ENCODE results near the gene SLC36A1. TPM values are rescaled to one million over a fixed set of nuclear protein-coding genes. Genes with fewer than 3 reads are reported as not detected.

SLC36A1 gene
- total RNA-seq, 1 experiment from 2014 or later, result 15.0 TPM

GRCh38 chr5:151483647-151484046, 36.2 kb downstream of the SLC36A1 start:
- Histone ChIP-seq H2BK20ac (ENCODE audit: low read depth, low read length, poor library complexity, severe bottlenecking) (no peak overlapping the region), H2BK12ac (ENCODE audit: insufficient read length, low read depth, low read length) (no peak overlapping the region), H4K20me1 (ENCODE audit: control insufficient read depth, insufficient read depth, insufficient read length) (no peaks in the 10 kb centered on the region), H3K14ac (ENCODE audit: insufficient read depth, low read length) (no peak overlapping the region), H2AK5ac (ENCODE audit: insufficient read length, low read length) (no peak overlapping the region), H3K9ac (ENCODE audit: extremely low read depth, insufficient read length, low read length) (no peak overlapping the region), H3K18ac (ENCODE audit: insufficient read length, low read depth, low read length) (peak overlapping the region; percentile 11), H4K5ac (ENCODE audit: insufficient read length, low read depth, low read length) (no peak overlapping the region), H2BK15ac (ENCODE audit: low read depth, low read length) (no peak overlapping the region), H3K23me2 (ENCODE audit: insufficient read length, low read depth, low read length, poor library complexity, severe bottlenecking) (no peaks in the 10 kb centered on the region), H2AFZ (ENCODE audit: low read length) (no peak overlapping the region), H3K27ac (ENCODE audit: insufficient read length, low read depth, low read length) (no peak overlapping the region), H3K56ac (ENCODE audit: insufficient read length, low read depth, low read length) (no peak overlapping the region), H3K79me2 (ENCODE audit: insufficient read depth, low read length) (no peaks in the 10 kb centered on the region), H4K8ac (replicated peaks; ENCODE audit: insufficient read length, low read depth, low read length) (no peak overlapping the region), H3K9me3 (ENCODE audit: control insufficient read depth, low read depth, low read length) (no peaks in the 10 kb centered on the region), H3K27me3 (ENCODE audit: insufficient read depth, low read length) (no peaks in the 10 kb centered on the region), H3K79me1 (ENCODE audit: insufficient read depth, low read depth, low read length, poor library complexity, severe bottlenecking) (no peaks in the 10 kb centered on the region), H3K4me2 (ENCODE audit: insufficient read depth, insufficient read length, low read length) (no peak overlapping the region), H3K4ac (ENCODE audit: low read depth, low read length) (no peak overlapping the region), H3T11ph (ENCODE audit: low read length) (no peak overlapping the region), H3K4me1 (ENCODE audit: insufficient read depth, low read length) (no peaks in the 10 kb centered on the region; the same call in 1 of the 2 replicates), H2BK5ac (ENCODE audit: insufficient read length, low read length) (no peak overlapping the region), H2BK120ac (ENCODE audit: low read depth, low read length, poor library complexity, severe bottlenecking) (no peak overlapping the region), H3K23ac (ENCODE audit: insufficient read length, low read depth, low read length) (no peak overlapping the region), H4K91ac (ENCODE audit: insufficient read length, low read depth, low read length) (no peak overlapping the region)
- Mint-ChIP-seq H3K4me3 (no peak overlapping the region), H3K9me3 (no peaks in the 10 kb centered on the region), H3K36me3 (ENCODE audit: insufficient read depth in 1 of 3, low read depth in 3 of 3) (peaks cover 7 to 50% (median 27%) of the 10 kb centered on the region in 3 experiments; a peak in 6 of 7 replicates), H3K4me1 (peaks cover 29 to 38% of the 10 kb centered on the region in 2 experiments), H3K27ac (peak overlapping the region in 2 of 3 experiments; percentile 29 to 57; a peak in 2 of 7 replicates), H3K27me3 (ENCODE audit: low read depth) (no peaks in the 10 kb centered on the region)
- WGBS (ENCODE audit: extremely low coverage, insufficient read length, low lambda C conversion rate), result no CpG with 5 or more reads among the region's 5 CpGs
- no peak for DNase-seq
- TF ChIP-seq, protein P1, sequence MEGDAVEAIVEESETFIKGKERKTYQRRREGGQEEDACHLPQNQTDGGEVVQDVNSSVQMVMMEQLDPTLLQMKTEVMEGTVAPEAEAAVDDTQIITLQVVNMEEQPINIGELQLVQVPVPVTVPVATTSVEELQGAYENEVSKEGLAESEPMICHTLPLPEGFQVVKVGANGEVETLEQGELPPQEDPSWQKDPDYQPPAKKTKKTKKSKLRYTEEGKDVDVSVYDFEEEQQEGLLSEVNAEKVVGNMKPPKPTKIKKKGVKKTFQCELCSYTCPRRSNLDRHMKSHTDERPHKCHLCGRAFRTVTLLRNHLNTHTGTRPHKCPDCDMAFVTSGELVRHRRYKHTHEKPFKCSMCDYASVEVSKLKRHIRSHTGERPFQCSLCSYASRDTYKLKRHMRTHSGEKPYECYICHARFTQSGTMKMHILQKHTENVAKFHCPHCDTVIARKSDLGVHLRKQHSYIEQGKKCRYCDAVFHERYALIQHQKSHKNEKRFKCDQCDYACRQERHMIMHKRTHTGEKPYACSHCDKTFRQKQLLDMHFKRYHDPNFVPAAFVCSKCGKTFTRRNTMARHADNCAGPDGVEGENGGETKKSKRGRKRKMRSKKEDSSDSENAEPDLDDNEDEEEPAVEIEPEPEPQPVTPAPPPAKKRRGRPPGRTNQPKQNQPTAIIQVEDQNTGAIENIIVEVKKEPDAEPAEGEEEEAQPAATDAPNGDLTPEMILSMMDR (conservative IDR thresholded peaks at IDR 0.05), result no peak

Data from H9 (cell line).